GM23248 (cell line): ENCODE results near the gene FSTL4. TPM values are rescaled to one million over a fixed set of nuclear protein-coding genes. Genes with fewer than 3 reads are reported as not detected.

Experiments used
- DNase-seq: peaks from one replicate; pipeline ENCODE4 v3.0.0-alpha.2; 2015
- H2AFZ ChIP-seq: fragments of 200-600 bp; sonication (generic); 2 replicates; pipeline ENCODE4 v1.6.1; 2016; ENCODE audit warnings: antibody characterized with exemption
- H3F3A ChIP-seq: fragments of 200-600 bp; sonication (generic); 2 replicates; pipeline ENCODE4 v1.6.1; 2016; ENCODE audit warnings: mild to moderate bottlenecking, antibody characterized with exemption, mixed run types; ENCODE audit not compliant: insufficient read depth
- H3K27ac ChIP-seq: fragments of 200-600 bp; sonication (generic); 2 replicates; pipeline ENCODE4 v1.5.1; 2016; ENCODE audit warnings: mild to moderate bottlenecking
- H3K27me3 ChIP-seq: fragments of 200-600 bp; sonication (generic); replicated peaks from 2 replicates; pipeline ENCODE4 v1.6.1; 2016; ENCODE audit warnings: mild to moderate bottlenecking; ENCODE audit not compliant: insufficient read depth
- H3K36me3 ChIP-seq: fragments of 200-600 bp; sonication (generic); 2 replicates; pipeline ENCODE4 v1.6.1; 2016; ENCODE audit warnings: low read depth, mild to moderate bottlenecking
- H3K4me1 ChIP-seq: fragments of 200-600 bp; sonication (generic); 2 replicates; pipeline ENCODE4 v1.6.1; 2016; ENCODE audit warnings: mild to moderate bottlenecking; ENCODE audit not compliant: insufficient read depth
- H3K4me2 ChIP-seq: fragments of 200-600 bp; sonication (generic); one replicate; pipeline ENCODE4 v1.6.1; 2016; ENCODE audit warnings: mild to moderate bottlenecking; ENCODE audit not compliant: unreplicated experiment
- H3K4me3 ChIP-seq: fragments of 200-600 bp; sonication (generic); 2 replicates; pipeline ENCODE4 v1.5.1; 2016; ENCODE audit warnings: mild to moderate bottlenecking
- H3K79me2 ChIP-seq: fragments of 200-600 bp; sonication (generic); 2 replicates; pipeline ENCODE4 v1.6.1; 2016; ENCODE audit warnings: mild to moderate bottlenecking; ENCODE audit not compliant: insufficient read depth
- H3K9ac ChIP-seq: fragments of 200-600 bp; sonication (generic); 2 replicates; pipeline ENCODE4 v1.6.1; 2016; ENCODE audit warnings: mild to moderate bottlenecking
- H3K9me2 ChIP-seq: fragments of 200-600 bp; sonication (generic); 2 replicates; pipeline ENCODE4 v1.6.1; 2016; ENCODE audit warnings: mixed run types, mild to moderate bottlenecking, moderate library complexity; ENCODE audit not compliant: insufficient read depth
- H3K9me3 ChIP-seq: fragments of 200-600 bp; sonication (generic); one replicate; pipeline ENCODE4 v1.6.1; 2017; ENCODE audit warnings: low read depth
- H4K20me1 ChIP-seq: fragments of 200-600 bp; sonication (generic); 2 replicates; pipeline ENCODE4 v1.6.0; 2016; ENCODE audit not compliant: insufficient read depth
- EZH2 ChIP-seq: fragments of 200-600 bp; sonication (generic); IDR thresholded peaks from 2 replicates; pipeline ENCODE4 v1.6.1; 2018; ENCODE audit warnings: antibody characterized with exemption, mild to moderate bottlenecking; ENCODE audit not compliant: insufficient read depth, poor library complexity, severe bottlenecking
- EZH2phosphoT487 ChIP-seq: fragments of 200-600 bp; sonication (generic); IDR thresholded peaks from 2 replicates; pipeline ENCODE4 v1.6.1; 2018; ENCODE audit warnings: antibody characterized with exemption, moderate library complexity, mild to moderate bottlenecking, low read depth; ENCODE audit not compliant: insufficient read depth
- WGBS, 2 experiments: methylation state at CpG; one replicate each; pipeline ENCODE4 v1.1.6; 2015 to 2017; ENCODE audit warnings: low lambda C conversion rate in 2 of 2, low coverage in 1 of 2; ENCODE audit errors: missing lambda C conversion rate in 2 of 2; 5-methylcytosine and 5-hydroxymethylcytosine counted together
- in situ Hi-C: fragments of 300-500 bp; cut with MboI; formaldehyde crosslinking; loops from 2 replicates; pipeline ENCODE4 v1.15.0; 2020
- polyA plus RNA-seq: library from polyadenylated mRNA; unstranded; fragments of >200 nt; fragmentation: Nextera tagmentation; extraction: Ambion mirVana; gene quantifications from 2 replicates; pipeline ENCODE4 v1.2.1, GENCODE V29; 2016
- total RNA-seq: library from RNA; depleted of rRNA; stranded (reverse); fragments of >200 nt; shearing (Covaris generic); gene quantifications from 2 replicates; pipeline ENCODE4 v1.2.3, GENCODE V29; 2014

Gene FSTL4
- total and polyA plus RNA-seq, 2 experiments from 2014 or later = not detected

DNA sequence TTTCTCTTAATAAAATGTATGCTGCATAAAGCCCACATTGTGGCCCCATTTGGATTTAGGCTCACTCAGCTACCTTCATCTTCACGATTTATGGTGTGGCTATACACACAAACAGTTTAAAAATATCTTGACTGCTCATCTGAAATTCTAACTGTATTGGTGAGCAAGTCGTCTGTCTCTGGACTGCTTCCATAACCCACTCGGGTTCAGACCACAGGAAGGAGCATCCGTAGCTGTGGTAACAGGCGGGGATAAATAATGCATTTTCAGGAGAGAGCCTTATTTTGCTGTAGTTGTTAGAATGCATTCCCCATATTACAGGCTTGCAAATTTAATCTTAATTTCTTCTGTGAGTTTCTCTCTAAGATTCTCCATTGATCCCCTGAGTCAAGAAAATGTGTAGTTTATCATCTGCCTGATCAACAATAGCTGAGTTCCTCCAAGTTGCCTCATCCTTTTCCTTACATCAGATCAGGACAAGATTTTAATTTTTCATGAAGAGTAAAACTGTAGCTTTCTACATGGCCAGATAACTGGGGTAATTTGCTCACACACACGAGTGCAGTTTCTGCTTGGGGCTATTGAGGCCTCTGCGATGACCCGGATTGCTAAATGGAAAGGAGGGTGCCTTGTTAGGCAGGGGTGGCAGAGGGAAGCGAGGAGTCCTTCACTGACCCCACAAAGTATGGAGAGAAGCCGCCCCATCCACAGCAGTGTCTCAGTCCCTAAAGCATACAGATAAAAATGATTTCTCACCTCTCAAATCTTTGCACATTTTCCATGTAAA is 133.9 kb downstream of the FSTL4 start:
- Histone ChIP-seq H3K79me2 (no peaks in the 10 kb centered on the region), H3K4me2 (no peak overlapping the region), H3K36me3 (no peaks in the 10 kb centered on the region), H3K27ac (no peak overlapping the region), H3K9me3 (no peaks in the 10 kb centered on the region), H4K20me1 (no peaks in the 10 kb centered on the region), H3K9ac (no peak overlapping the region), H2AFZ (no peak overlapping the region), H3F3A (no peaks in the 10 kb centered on the region), H3K4me1 (no peaks in the 10 kb centered on the region), H3K9me2 (no peaks in the 10 kb centered on the region), H3K4me3 (no peak overlapping the region), H3K27me3 (peaks cover 16% of the 10 kb centered on the region)
- WGBS, 2 experiments = 39 to 41% methylated on average over 10 of the region's 10 CpGs
- in situ Hi-C loops = no loop called here
- TF ChIP-seq EZH2phosphoT487 = no peak
- TF ChIP-seq EZH2 = no peak
- no peak for DNase-seq

DNA sequence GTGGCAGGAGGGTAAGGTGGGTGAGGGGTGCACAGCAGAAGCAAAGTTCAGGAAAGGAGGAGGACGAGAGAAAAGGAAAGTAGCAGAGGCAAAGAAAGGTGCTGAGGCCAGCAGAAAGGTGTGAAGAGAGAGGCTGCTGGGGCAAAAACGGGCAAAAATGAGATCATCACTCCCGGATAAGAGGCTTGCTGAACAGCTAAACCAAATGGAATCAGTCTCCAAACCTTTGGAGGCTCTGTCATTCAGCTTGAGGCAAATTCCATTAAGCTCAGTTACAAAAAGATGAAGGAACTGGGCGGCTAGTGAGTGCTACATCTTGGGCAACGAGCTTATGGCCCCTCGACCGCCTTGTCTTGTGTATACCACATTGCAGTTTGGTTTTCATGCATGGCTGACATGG is 136.4 kb downstream of the FSTL4 start:
- Histone ChIP-seq H3K9ac (no peak overlapping the region), H3K9me3 (no peaks in the 10 kb centered on the region), H3K4me3 (no peak overlapping the region), H3F3A (no peaks in the 10 kb centered on the region), H3K79me2 (no peaks in the 10 kb centered on the region), H3K27me3 (peaks cover 16% of the 10 kb centered on the region), H4K20me1 (no peaks in the 10 kb centered on the region), H3K36me3 (no peaks in the 10 kb centered on the region), H2AFZ (no peak overlapping the region), H3K4me1 (no peaks in the 10 kb centered on the region), H3K27ac (no peak overlapping the region), H3K4me2 (no peak overlapping the region), H3K9me2 (no peaks in the 10 kb centered on the region)
- 34 to 42% methylated on average over 7 of the region's 7 CpGs for WGBS, 2 experiments
- peak; percentile 15 for DNase-seq
- in situ Hi-C loops = no loop called here
- TF ChIP-seq EZH2 = no peak
- TF ChIP-seq EZH2phosphoT487 = no peak

DNA sequence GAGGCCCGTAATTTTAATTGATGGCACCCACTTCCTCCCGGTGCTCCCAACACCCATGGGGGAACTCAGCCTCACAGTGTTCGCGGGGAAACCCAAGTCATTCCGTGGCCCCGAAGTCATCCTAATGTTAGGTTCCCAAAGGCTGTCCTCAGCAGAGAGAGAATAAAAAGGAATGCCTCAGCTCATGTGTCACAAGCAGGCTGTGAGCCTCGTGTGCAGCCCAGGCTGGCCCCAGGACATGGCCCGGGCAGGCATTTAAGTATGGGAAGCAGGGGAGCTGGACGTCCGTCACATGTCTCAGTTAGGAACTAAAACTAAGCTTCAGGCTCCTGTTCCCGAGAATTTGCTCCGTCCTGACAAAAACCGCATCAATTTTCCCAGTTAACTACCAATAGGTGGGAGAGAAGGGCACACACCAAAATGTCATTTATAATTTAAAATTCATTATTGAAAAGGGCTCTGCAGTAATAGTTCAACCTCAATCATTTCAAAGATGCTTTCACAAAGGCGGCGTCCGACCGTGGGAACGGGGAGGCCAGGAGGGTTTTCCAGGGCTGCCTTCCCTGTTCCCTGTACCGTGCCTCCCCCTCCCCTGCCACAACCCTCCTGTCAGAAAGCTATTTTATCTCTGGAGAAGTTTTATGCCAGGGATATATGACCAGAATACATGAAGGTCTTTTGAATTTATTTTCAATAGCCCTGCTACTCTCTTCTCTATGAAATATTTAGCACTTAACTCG is 137.3 kb downstream of the FSTL4 start:
- 46% methylated on average over 20 of the region's 20 CpGs for WGBS, 2 experiments
- H3K79me2 ChIP-seq = no peaks in the 10 kb centered on the region
- H3F3A ChIP-seq = no peaks in the 10 kb centered on the region
- H3K9me2 ChIP-seq = no peaks in the 10 kb centered on the region
- H3K27ac ChIP-seq = no peak overlapping the region
- H3K27me3 ChIP-seq = peaks cover 16% of the 10 kb centered on the region
- H4K20me1 ChIP-seq = no peaks in the 10 kb centered on the region
- no peak for DNase-seq
- H3K9me3 ChIP-seq = no peaks in the 10 kb centered on the region
- no peaks in the 10 kb centered on the region for H3K4me1 ChIP-seq
- no peak overlapping the region for H2AFZ ChIP-seq
- H3K36me3 ChIP-seq = no peaks in the 10 kb centered on the region
- no peak overlapping the region for H3K9ac ChIP-seq
- H3K4me2 ChIP-seq = no peak overlapping the region
- in situ Hi-C loops = no loop called here
- no peak overlapping the region for H3K4me3 ChIP-seq
- TF ChIP-seq EZH2 (no peak), EZH2phosphoT487 (no peak)

DNA sequence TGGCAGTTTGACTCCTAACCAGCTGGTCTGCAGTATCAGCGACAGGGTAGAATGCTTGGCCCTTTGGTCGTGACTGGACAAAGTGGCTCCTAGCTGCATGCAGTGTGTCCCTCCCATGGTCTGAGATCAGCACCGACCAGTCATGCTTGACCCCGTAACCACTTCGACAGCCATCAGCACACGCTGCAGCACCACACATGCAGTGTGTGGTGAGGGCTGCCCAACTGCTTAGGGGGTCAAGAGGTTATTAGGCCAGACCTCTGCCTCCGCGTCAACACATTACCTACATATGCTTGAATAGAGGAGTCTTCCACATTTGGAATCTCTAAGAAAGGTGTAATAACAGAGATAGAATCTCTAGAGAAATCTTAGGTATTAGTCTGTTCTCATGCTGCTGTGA is 139.1 kb downstream of the FSTL4 start:
- no peak overlapping the region for H2AFZ ChIP-seq
- in situ Hi-C loops = no loop called here
- no peaks in the 10 kb centered on the region for H3F3A ChIP-seq
- H3K4me1 ChIP-seq = no peaks in the 10 kb centered on the region
- WGBS, 2 experiments = 40 to 45% methylated on average over 8 of the region's 8 CpGs
- DNase-seq = no peak
- H3K27ac ChIP-seq = no peak overlapping the region
- no peaks in the 10 kb centered on the region for H3K79me2 ChIP-seq
- peaks cover 16% of the 10 kb centered on the region for H3K27me3 ChIP-seq
- H3K4me3 ChIP-seq = no peak overlapping the region
- no peaks in the 10 kb centered on the region for H3K9me3 ChIP-seq
- no peak overlapping the region for H3K9ac ChIP-seq
- H4K20me1 ChIP-seq = no peaks in the 10 kb centered on the region
- TF ChIP-seq EZH2phosphoT487 (no peak), EZH2 (no peak)
- H3K4me2 ChIP-seq = no peak overlapping the region
- H3K9me2 ChIP-seq = no peaks in the 10 kb centered on the region
- H3K36me3 ChIP-seq = no peaks in the 10 kb centered on the region
